HEK293 (cell line): ENCODE results near the gene SYT13.

Experiments used
- CTCF ChIA-PET: fragments of 350-600 bp; formaldehyde crosslinking; extraction: SDS; loops from one replicate; lab custom pipeline; 2021; ENCODE audit warnings: antibody characterized with exemption; lab: Yijun Ruan, JAX
- POLR2A ChIA-PET: fragments of 300-600 bp; formaldehyde crosslinking; extraction: SDS; loops from one replicate; lab custom pipeline; 2020; ENCODE audit warnings: antibody characterized with exemption, inconsistent platforms; lab: Yijun Ruan, JAX
- H3K27ac ChIP-seq: fragments of 200-500 bp; sonication (Bioruptor generic); 2 replicates; pipeline ENCODE4 v1.5.1; 2014; ENCODE audit warnings: low read depth, low read length, control low read depth, inconsistent platforms; ENCODE audit errors: extremely low read depth
- H3K36me3 ChIP-seq, 2 experiments: fragments of 200-500 bp in 1 of 2; sonication (Bioruptor generic) in 1 of 2; 1 replicate in 1 of 2; 2 replicates in 1 of 2; pipeline ENCODE4 v1.5.1; 2014 to 2017; ENCODE audit warnings: inconsistent platforms in 2 of 2, low read length in 2 of 2; ENCODE audit not compliant: control insufficient read depth in 2 of 2, insufficient read depth in 1 of 2
- H3K4me1 ChIP-seq: fragments of 200-500 bp; sonication (Bioruptor generic); 2 replicates; pipeline ENCODE4 v1.5.1; 2014; ENCODE audit warnings: mild to moderate bottlenecking, low read length, inconsistent platforms; ENCODE audit not compliant: control insufficient read depth, insufficient read depth
- H3K4me3 ChIP-seq: 2 replicates; pipeline ENCODE4 v1.5.1; 2011; ENCODE audit warnings: low read depth, mild to moderate bottlenecking, control low read depth, low read length, moderate library complexity
- H3K9me3 ChIP-seq: fragments of 200-500 bp; sonication (Bioruptor generic); 2 replicates; pipeline ENCODE4 v1.5.1; 2014; ENCODE audit warnings: low read depth, low read length, inconsistent platforms; ENCODE audit not compliant: control insufficient read depth, insufficient read depth
- BCL11A ChIP-seq: fragments of 450-650 bp; formaldehyde crosslinking; IDR thresholded peaks from 2 replicates; pipeline ENCODE4 v1.5.1; 2016; ENCODE audit warnings: low read depth, missing biosample characterization, missing genetic modification characterization
- GLI4 ChIP-seq: fragments of 450-650 bp; formaldehyde crosslinking; IDR thresholded peaks from 2 replicates; pipeline ENCODE4 v1.5.1; 2016; ENCODE audit warnings: missing biosample characterization, missing genetic modification characterization
- HOXD13 ChIP-seq: sonication (generic); formaldehyde crosslinking; IDR thresholded peaks from 2 replicates; pipeline ENCODE4 v1.8.0; 2022; ENCODE audit warnings: missing genetic modification reagents, borderline replicate concordance
- YY1 ChIP-seq: fragments of 450-650 bp; formaldehyde crosslinking; IDR thresholded peaks from 2 replicates; pipeline ENCODE4 v1.5.1; 2018; ENCODE audit warnings: missing biosample characterization, missing genetic modification characterization
- ZBTB1 ChIP-seq: fragments of 450-650 bp; formaldehyde crosslinking; IDR thresholded peaks from 2 replicates; pipeline ENCODE4 v1.5.1; 2016; ENCODE audit warnings: missing biosample characterization, missing genetic modification characterization
- ZBTB8A ChIP-seq: fragments of 450-650 bp; formaldehyde crosslinking; IDR thresholded peaks from 2 replicates; pipeline ENCODE4 v1.5.1; 2016; ENCODE audit warnings: missing biosample characterization, missing genetic modification characterization
- ZEB2 ChIP-seq: fragments of 450-650 bp; formaldehyde crosslinking; IDR thresholded peaks from 2 replicates; pipeline ENCODE4 v1.5.1; 2016; ENCODE audit warnings: missing biosample characterization, missing genetic modification characterization
- ZNF121 ChIP-seq: fragments of 450-650 bp; formaldehyde crosslinking; IDR thresholded peaks from 2 replicates; pipeline ENCODE4 v1.5.1; 2016; ENCODE audit warnings: missing biosample characterization, missing genetic modification characterization
- ZNF138 ChIP-seq: fragments of 450-650 bp; formaldehyde crosslinking; IDR thresholded peaks from 2 replicates; pipeline ENCODE4 v1.5.1; 2016; ENCODE audit warnings: missing biosample characterization, missing genetic modification characterization, borderline replicate concordance
- ZNF169 ChIP-seq: fragments of 450-650 bp; formaldehyde crosslinking; IDR thresholded peaks from 2 replicates; pipeline ENCODE4 v1.5.1; 2016; ENCODE audit warnings: missing biosample characterization, missing genetic modification characterization
- ZNF175 ChIP-seq: fragments of 450-650 bp; formaldehyde crosslinking; IDR thresholded peaks from 2 replicates; pipeline ENCODE4 v1.5.1; 2016; ENCODE audit warnings: missing biosample characterization, missing genetic modification characterization
- ZNF223 ChIP-seq: fragments of 450-650 bp; formaldehyde crosslinking; IDR thresholded peaks from 2 replicates; pipeline ENCODE4 v1.5.1; 2016; ENCODE audit warnings: missing biosample characterization, missing genetic modification characterization
- ZNF248 ChIP-seq: fragments of 450-650 bp; formaldehyde crosslinking; IDR thresholded peaks from 2 replicates; pipeline ENCODE4 v1.5.1; 2017; ENCODE audit warnings: missing biosample characterization, missing genetic modification characterization
- ZNF416 ChIP-seq: fragments of 450-650 bp; formaldehyde crosslinking; IDR thresholded peaks from 2 replicates; pipeline ENCODE4 v1.5.1; 2016; ENCODE audit warnings: missing biosample characterization, missing genetic modification characterization
- ZNF544 ChIP-seq: fragments of 450-650 bp; formaldehyde crosslinking; IDR thresholded peaks from 2 replicates; pipeline ENCODE4 v1.5.0; 2017; ENCODE audit warnings: missing biosample characterization, missing genetic modification characterization
- ZNF571 ChIP-seq: fragments of 450-650 bp; formaldehyde crosslinking; IDR thresholded peaks from 2 replicates; pipeline ENCODE4 v1.5.0; 2017; ENCODE audit warnings: missing biosample characterization, missing genetic modification characterization
- ZNF677 ChIP-seq: fragments of 450-650 bp; IDR thresholded peaks from 2 replicates; pipeline ENCODE4 v1.5.0; 2018; ENCODE audit warnings: missing biosample characterization, mild to moderate bottlenecking, missing genetic modification characterization, moderate library complexity
- ZNF701 ChIP-seq: fragments of 450-650 bp; formaldehyde crosslinking; IDR thresholded peaks from 2 replicates; pipeline ENCODE4 v1.5.1; 2016; ENCODE audit warnings: missing biosample characterization, missing genetic modification characterization
- ZNF837 ChIP-seq: fragments of 450-650 bp; formaldehyde crosslinking; IDR thresholded peaks from 2 replicates; pipeline ENCODE4 v1.5.1; 2016; ENCODE audit warnings: missing biosample characterization, missing genetic modification characterization
- TF ChIP-seq, protein P1 (sequence below): fragments of 450-650 bp; formaldehyde crosslinking; IDR thresholded peaks from 2 replicates; pipeline ENCODE4 v1.5.1; 2016; ENCODE audit warnings: missing biosample characterization, missing genetic modification characterization, low read depth
- TF ChIP-seq, protein P2 (sequence below): fragments of 450-650 bp; formaldehyde crosslinking; IDR thresholded peaks from 2 replicates; pipeline ENCODE4 v1.5.1; 2016; ENCODE audit warnings: missing biosample characterization, missing genetic modification characterization, borderline replicate concordance
- TF ChIP-seq, protein P3 (sequence below): fragments of 450-650 bp; IDR thresholded peaks from 2 replicates; pipeline ENCODE4 v1.5.1; 2018; ENCODE audit warnings: missing biosample characterization, mild to moderate bottlenecking, missing genetic modification characterization
- TF ChIP-seq, protein P4 (sequence below): fragments of 450-650 bp; formaldehyde crosslinking; IDR thresholded peaks from 2 replicates; pipeline ENCODE4 v1.5.1; 2016; ENCODE audit warnings: missing biosample characterization, missing genetic modification characterization

Gene SYT13

DNA sequence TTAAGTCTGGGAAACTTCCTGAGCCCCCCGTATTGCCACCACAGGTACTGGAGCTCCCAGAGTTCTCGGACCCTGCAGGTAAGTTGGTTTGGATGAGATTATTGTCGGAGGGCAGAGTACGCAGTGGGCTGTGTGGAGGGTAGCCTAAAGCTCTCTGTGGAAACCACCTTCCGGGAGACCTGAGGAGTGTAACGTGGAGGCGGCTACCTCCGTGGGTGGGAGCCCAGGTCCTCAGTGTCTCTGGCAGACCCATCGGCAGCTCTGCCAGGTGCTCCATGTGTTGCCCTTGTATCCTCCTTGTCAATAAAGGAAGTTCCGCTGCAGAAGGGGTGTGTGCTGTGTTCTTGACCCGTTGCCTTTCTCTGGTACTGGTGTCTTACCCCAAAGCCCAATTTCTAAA lies 61.4 kb downstream of the SYT13 start:
- peaks cover 0 to 9% of the 10 kb centered on the region in 2 experiments; a peak in 1 of 3 replicates for H3K36me3 ChIP-seq
- POLR2A ChIA-PET, result interaction anchor here (0.7 kb wide), 1 partner anchor 66 kb away, joined by 3 read pairs; no protein-coding TSS in a partner anchor
- TF ChIP-seq ZNF138 (tag by site-specific recombination), result no peak
- no peak for TF ChIP-seq ZNF248
- TF ChIP-seq, protein P1, sequence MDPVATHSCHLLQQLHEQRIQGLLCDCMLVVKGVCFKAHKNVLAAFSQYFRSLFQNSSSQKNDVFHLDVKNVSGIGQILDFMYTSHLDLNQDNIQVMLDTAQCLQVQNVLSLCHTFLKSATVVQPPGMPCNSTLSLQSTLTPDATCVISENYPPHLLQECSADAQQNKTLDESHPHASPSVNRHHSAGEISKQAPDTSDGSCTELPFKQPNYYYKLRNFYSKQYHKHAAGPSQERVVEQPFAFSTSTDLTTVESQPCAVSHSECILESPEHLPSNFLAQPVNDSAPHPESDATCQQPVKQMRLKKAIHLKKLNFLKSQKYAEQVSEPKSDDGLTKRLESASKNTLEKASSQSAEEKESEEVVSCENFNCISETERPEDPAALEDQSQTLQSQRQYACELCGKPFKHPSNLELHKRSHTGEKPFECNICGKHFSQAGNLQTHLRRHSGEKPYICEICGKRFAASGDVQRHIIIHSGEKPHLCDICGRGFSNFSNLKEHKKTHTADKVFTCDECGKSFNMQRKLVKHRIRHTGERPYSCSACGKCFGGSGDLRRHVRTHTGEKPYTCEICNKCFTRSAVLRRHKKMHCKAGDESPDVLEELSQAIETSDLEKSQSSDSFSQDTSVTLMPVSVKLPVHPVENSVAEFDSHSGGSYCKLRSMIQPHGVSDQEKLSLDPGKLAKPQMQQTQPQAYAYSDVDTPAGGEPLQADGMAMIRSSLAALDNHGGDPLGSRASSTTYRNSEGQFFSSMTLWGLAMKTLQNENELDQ, result no peak
- TF ChIP-seq, protein P2, sequence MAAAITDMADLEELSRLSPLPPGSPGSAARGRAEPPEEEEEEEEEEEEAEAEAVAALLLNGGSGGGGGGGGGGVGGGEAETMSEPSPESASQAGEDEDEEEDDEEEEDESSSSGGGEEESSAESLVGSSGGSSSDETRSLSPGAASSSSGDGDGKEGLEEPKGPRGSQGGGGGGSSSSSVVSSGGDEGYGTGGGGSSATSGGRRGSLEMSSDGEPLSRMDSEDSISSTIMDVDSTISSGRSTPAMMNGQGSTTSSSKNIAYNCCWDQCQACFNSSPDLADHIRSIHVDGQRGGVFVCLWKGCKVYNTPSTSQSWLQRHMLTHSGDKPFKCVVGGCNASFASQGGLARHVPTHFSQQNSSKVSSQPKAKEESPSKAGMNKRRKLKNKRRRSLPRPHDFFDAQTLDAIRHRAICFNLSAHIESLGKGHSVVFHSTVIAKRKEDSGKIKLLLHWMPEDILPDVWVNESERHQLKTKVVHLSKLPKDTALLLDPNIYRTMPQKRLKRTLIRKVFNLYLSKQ (tag by site-specific recombination), result no peak
- TF ChIP-seq ZNF701 (tag by site-specific recombination), result no peak
- TF ChIP-seq ZNF169 (tag by site-specific recombination), result no peak
- TF ChIP-seq ZEB2 (tag by site-specific recombination), result no peak
- TF ChIP-seq, protein P3, sequence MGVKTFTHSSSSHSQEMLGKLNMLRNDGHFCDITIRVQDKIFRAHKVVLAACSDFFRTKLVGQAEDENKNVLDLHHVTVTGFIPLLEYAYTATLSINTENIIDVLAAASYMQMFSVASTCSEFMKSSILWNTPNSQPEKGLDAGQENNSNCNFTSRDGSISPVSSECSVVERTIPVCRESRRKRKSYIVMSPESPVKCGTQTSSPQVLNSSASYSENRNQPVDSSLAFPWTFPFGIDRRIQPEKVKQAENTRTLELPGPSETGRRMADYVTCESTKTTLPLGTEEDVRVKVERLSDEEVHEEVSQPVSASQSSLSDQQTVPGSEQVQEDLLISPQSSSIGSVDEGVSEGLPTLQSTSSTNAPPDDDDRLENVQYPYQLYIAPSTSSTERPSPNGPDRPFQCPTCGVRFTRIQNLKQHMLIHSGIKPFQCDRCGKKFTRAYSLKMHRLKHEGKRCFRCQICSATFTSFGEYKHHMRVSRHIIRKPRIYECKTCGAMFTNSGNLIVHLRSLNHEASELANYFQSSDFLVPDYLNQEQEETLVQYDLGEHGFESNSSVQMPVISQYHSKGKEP (tag by site-specific recombination), result no peak
- no peak for TF ChIP-seq ZNF571
- TF ChIP-seq GLI4 (tag by site-specific recombination), result no peak
- TF ChIP-seq, protein P4, sequence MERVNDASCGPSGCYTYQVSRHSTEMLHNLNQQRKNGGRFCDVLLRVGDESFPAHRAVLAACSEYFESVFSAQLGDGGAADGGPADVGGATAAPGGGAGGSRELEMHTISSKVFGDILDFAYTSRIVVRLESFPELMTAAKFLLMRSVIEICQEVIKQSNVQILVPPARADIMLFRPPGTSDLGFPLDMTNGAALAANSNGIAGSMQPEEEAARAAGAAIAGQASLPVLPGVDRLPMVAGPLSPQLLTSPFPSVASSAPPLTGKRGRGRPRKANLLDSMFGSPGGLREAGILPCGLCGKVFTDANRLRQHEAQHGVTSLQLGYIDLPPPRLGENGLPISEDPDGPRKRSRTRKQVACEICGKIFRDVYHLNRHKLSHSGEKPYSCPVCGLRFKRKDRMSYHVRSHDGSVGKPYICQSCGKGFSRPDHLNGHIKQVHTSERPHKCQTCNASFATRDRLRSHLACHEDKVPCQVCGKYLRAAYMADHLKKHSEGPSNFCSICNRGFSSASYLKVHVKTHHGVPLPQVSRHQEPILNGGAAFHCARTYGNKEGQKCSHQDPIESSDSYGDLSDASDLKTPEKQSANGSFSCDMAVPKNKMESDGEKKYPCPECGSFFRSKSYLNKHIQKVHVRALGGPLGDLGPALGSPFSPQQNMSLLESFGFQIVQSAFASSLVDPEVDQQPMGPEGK (tag by site-specific recombination), result no peak
- TF ChIP-seq ZNF544 (tag by site-specific recombination), result no peak
- H3K4me3 ChIP-seq, result no peak overlapping the region
- H3K27ac ChIP-seq, result no peak overlapping the region
- CTCF ChIA-PET, result interaction anchor here (2.2 kb wide), 1 partner anchor 9 kb away, joined by 14 read pairs; no protein-coding TSS in a partner anchor
- H3K9me3 ChIP-seq, result no peaks in the 10 kb centered on the region
- no peaks in the 10 kb centered on the region for H3K4me1 ChIP-seq

DNA sequence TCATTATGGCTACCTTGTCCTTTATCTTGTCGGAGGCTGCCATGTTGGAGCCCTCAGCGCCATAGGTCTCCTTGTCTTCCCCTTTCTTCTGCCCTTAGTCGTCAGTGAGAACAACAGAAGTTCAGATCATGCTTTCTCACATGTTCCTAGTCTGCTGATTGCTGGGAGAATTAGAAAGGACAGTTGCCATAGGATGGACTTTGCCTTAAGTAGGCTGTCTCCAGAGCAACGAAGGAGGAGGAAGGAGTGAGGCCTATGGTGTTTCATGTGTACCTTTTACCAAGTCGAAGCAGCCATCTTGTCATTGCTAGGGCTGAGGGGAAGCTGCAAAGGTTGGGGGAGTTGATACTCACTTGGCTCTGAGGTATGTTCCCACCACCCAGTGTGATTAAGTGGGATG lies 62.6 kb downstream of the SYT13 start:
- H3K4me1 ChIP-seq, result no peaks in the 10 kb centered on the region
- TF ChIP-seq ZNF121 (no peak), ZNF138 (tag by site-specific recombination) (no peak), HOXD13 (no peak), ZBTB8A (tag by site-specific recombination) (no peak), ZNF223 (tag by site-specific recombination) (no peak), ZBTB1 (no peak), ZNF677 (no peak), YY1 (tag by site-specific recombination) (no peak), ZNF416 (tag by site-specific recombination) (no peak), ZNF837 (no peak), ZNF175 (tag by site-specific recombination) (no peak), BCL11A (no peak)
- TF ChIP-seq, protein P1, result no peak
- no peak overlapping the region for H3K4me3 ChIP-seq
- ChIA-PET CTCF (interaction anchor here (0.6 to 2.2 kb wide), 3 partner anchors 11 to 103 kb away, joined by 3 to 14 read pairs (median 3); no protein-coding TSS in a partner anchor), POLR2A (no interaction called here)
- H3K36me3 ChIP-seq, result peaks cover 0 to 9% of the 10 kb centered on the region in 2 experiments; a peak in 1 of 3 replicates
- no peak overlapping the region for H3K27ac ChIP-seq
- H3K9me3 ChIP-seq, result no peaks in the 10 kb centered on the region
